CD4-positive, alpha-beta T cell treated with Interleukin-4 for 1 hour (primary cell): ENCODE measurements around the gene THSD7B.

Experiments
- DNase-seq, 2 donors: peaks; one replicate each; pipeline ENCODE4 v3.0.0-alpha.2; 2020 to 2022

The THSD7B gene

GRCh38 chr2:137157851-137158250 lies 392.5 kb downstream of the THSD7B start:
- DNase-seq, result no peak

DNA sequence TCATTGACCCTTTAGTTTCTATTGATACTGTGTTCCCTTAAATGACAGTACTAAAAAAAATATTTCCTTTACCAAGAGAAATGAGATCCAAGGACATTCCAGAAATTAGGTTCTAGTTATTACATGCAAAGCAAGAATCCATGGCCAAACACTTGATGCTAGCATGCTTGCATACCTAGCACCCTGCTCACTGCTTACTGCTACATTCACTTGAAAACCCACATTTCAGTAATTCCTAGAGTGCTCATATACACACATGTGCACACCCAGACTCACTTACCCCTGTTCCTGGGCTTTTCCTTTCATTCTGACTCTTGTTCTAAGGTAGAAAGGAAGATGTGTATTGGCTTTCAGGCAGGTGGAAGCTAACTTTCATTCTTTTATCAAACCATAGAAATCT lies 395.9 kb downstream of the THSD7B start:
- no peak for DNase-seq

DNA sequence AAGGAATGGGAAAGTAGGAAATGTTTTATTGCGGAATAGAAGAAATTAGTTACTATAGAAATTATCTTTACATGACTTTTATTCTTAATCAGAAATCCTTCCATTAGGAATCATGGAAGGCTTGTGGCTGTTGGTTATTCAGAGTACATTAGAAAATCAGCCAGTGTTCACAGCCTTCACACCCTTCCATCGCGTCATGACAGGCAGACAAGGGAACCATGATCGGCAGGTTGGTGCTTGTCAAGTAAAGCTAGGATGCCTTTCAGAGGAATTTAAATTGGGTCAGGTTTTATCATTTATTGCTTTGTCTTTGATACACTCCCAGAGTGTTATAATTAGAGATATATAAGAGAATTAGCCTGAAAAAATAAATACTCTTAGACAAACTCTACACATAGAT lies 400.6 kb downstream of the THSD7B start:
- DNase-seq, result no peak

DNA sequence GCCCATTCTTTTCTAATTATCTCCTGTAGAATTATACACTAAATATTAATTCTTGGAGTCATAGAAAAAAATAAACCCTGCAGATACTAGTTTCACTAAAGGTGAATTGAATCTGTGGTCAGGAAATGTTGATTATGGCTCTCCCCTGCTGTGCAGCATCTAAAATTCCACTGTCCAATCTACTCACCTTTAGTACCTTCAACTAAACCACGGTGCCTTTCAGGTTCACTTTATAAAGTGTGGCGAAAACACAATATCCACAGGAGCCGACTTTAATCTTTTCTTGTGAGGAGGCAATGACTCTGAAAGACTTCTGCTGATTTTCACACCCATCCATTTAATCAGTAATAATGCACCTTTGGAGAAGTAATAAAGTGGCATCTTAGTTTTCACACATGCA lies 402.3 kb downstream of the THSD7B start:
- no peak for DNase-seq

DNA sequence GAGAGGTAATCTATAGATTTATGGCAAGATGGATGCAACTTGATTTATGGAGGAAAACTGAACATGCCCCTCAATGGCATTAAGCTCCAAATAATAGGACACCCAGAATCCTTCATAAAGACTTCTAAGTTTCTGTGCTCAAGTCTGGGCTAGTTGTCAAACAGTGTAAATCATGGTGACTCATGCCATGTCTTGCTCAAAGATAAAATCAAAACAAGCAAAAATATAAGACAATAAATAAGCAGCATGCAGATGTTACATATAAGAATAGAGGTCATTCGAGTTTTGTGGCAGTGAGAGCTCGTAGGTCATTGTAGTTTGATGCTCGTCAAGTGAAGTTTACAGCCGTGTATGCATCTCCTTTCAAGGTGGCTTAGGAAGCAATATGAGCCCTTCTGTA lies 403.2 kb downstream of the THSD7B start:
- DNase-seq, result no peak

- DNase-seq, result no peak
Observed at GRCh38 chr2:137172162-137172561, 406.8 kb downstream of the THSD7B start.

GRCh38 chr2:137173463-137173862 lies 408.1 kb downstream of the THSD7B start:
- no peak for DNase-seq

GRCh38 chr2:137175246-137175645 lies 409.9 kb downstream of the THSD7B start:
- DNase-seq, result no peak

GRCh38 chr2:137178951-137179377 lies 413.6 kb downstream of the THSD7B start:
- DNase-seq, result no peak

DNA sequence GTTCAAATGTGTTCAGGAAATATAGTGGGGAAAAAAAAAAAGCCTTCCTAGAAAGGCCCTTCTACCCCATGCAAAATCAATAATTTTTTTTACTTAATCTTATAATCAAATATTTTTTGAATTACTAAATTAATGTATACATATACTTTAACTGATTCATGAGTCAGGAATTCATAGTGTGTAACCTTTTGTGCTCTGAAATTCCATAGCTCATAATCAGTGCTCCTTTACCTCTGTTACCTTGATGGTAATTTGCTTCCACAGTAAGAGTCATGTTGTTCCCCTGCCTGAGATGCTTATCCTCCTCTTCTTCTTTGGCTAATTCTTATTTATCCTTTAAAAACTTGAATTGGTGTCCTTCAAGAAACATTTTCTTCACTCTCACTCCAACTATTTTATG lies 414.2 kb downstream of the THSD7B start:
- no peak for DNase-seq

DNA sequence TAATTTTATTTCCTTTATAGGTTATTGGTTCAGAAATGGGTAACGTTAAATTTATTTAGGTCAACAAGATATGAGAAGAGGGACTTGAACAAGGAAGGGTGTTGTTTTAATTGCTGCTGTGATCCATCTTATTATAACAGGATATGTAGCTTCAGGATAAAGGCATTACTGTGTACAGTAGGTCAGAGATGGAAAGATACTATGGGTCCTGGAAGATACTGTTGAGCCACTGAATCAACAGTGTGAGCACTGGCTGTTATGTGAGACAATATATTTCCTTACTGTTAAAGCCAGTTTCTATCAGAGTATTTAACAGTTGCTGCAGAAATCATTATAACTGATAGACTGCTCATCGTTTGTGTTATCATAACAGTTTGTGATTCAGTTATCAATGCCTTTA lies 414.7 kb downstream of the THSD7B start:
- no peak for DNase-seq

DNA sequence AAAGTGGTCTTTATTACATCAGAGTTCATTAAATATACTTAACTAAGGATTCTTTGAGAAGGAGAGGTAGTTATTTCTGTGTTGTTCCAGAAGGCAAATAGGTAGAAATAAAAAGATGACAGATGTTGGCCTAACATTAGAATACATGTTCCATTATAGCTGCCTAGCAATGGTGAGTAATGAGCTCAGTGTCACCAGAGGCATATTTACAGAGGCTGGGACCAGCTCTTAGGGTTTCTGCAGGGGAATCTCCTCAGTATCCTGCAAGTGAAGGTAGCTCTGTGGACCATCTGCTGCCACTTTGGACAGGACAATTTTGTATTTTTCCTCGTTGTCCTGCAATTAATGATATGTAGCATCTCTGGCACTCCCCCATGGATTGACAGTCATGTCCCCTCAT lies 416.0 kb downstream of the THSD7B start:
- DNase-seq, result no peak

- no peak for DNase-seq
Observed at GRCh38 chr2:137182071-137182470, 416.7 kb downstream of the THSD7B start.

DNA sequence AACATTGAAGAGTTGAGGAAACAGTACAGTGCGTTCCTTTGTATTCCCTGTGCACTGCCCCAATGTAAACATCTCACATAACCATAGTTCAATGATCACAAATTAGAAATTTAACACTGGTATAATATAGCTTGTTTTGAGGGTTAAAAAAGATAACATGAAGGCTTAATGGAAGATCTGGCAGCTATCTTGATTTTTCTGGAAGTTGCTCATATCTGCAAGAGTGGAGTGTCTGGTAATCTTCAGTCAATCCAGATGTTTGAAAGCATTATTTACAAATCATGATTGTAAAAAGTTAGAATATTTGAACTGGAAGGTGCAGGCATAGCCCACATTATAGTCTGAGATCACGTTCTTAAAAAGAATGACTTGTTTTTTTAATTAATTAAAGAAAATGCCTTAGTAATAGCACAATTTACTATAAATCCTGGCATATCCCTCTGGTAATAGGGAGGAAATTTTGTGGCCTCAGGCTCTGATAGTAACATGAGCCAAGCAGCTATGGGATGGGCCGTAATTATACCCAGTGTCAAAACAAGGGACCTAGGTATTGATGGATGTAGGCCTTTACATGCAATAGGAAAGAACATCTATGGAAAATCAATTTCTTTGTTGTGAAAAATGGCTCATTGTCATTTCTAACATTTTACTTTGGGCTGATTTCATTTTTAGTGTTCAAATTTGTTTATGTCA lies 418.0 kb downstream of the THSD7B start:
- no peak for DNase-seq

- no peak for DNase-seq
Observed at GRCh38 chr2:137185378-137186078, 420.2 kb downstream of the THSD7B start.

DNA sequence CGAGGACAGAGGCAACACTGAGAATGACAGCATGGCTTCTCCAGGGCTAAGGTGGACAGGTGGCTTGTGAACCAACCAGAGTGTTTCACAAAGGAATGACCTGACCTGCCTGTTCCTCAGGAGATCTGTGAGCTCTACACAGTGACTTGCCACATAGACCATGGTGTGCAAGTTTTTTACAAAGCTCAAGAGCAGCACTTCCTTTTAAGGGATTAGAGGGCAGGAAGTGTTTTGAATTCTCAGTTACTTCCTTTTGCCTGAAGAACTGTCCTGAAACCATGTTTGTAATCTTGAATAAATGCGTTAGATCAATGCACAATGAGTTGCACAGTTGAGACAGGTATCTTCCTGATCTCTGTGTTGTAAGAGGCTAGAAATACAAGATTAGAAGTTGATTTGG lies 421.9 kb downstream of the THSD7B start:
- no peak for DNase-seq

DNA sequence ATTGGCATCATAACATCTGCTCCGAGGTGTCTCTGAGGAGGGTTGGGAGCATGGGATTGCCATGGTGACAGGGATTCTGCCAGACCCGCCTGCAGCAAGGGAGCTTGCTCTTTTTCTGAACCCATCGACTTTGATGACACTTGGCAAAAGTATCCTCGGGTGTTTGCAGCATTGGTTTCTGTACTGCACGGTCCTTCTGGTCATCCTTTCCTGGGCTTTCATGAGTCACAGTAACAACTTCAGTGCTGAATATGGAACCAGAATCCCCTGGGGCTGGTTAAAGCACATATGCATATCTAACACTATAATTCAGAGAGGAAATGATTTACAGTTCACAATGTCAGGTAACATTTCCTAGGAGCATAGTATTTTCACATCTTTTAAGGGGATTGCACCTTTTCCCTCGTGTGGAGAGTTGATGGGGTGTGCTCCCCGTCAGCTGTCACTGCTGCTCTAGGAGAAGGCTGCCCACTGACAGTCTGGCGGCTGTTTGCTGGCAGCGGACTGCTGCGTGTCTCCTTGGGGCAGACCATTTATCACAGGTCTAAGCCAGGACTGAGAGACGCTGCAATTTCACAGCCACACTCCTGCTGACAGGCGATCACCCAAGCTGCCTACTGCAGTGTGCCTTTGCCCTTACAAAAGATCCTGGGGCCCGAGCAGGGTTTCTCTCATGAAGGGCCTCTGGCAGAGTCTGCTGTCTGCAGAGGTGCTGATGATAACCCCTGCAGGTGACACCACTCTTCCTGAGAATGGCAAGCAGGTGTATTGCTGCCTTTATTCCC lies 425.3 kb downstream of the THSD7B start:
- DNase-seq, result no peak

- DNase-seq, result no peak
Observed at GRCh38 chr2:137192366-137193310, 427.3 kb downstream of the THSD7B start.

DNA sequence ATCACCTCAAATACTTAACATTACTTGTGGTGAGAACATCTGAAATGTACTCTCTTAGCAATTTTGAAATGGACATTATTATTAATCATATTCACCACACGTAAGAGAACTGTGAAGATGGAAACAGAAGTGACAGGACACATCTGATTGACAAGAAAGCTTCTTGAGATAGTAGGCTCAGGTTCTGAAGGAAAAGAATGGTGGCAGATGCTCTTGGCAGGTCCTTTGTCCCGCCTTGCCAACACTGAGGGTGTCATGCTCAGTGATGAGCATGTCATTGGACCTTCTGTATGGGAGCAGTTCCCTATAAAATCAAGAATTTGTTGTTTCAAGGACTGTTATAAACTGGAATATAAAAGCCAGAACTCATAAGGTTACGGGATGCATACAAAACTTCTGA lies 428.1 kb downstream of the THSD7B start:
- no peak for DNase-seq

DNA sequence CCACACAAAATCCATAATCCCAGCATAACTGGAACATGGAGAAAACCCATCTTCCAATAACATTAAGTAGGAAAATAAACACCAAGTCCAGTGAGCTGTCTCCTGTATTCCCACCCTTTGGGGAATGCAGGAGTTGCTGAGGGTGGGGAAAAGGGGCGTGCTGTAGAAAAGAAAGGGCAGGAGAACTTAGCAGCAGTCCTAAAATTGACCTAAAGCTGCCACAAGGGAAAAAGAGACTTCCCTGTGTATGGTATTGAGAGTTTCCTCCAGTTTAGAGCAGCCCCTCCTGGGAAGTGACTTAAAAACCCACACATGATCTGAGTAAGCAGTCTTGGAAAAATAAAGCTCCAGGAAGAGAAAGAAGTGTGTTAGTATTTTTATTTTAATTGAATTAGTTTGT lies 428.8 kb downstream of the THSD7B start:
- DNase-seq, result no peak

- DNase-seq, result no peak
Observed at GRCh38 chr2:137199751-137200150, 434.4 kb downstream of the THSD7B start.

- DNase-seq, result no peak
Observed at GRCh38 chr2:137202318-137202717, 437.0 kb downstream of the THSD7B start.

- DNase-seq, result no peak
Observed at GRCh38 chr2:137205324-137205723, 440.0 kb downstream of the THSD7B start.
